ENCODE measurements around the gene HMGXB3. TPM values are rescaled to one million over a fixed set of nuclear protein-coding genes. Genes with fewer than 3 reads are reported as not detected.
A peak's percentile ranks its signal among the peaks of the same experiment; 100 is the strongest.

The HMGXB3 gene
- total and polyA plus RNA-seq, 11 donors, result 10.7 to 25.9 (median 17.5) TPM

GRCh38 chr5:150063638-150064037, 63.1 kb downstream of the HMGXB3 start:
- Histone ChIP-seq H3K9me3 (no peaks in the 10 kb centered on the region), H3K36me3 (peaks cover 0 to 51% (median 0%) of the 10 kb centered on the region in 9 donors), H3K4me3 (no peak overlapping the region), H3K27me3 (no peaks in the 10 kb centered on the region), H3K4me1 (peaks cover 0 to 72% (median 0%) of the 10 kb centered on the region in 12 donors), H3K27ac (peak overlapping the region in 1 of 12 donors; percentile 81)
- no peak for TF ChIP-seq POLR2A (IDR thresholded peaks at IDR 0.05)
- no peak for TF ChIP-seq CTCF (IDR thresholded peaks at IDR 0.05)
- WGBS, 4 donors, result 82 to 91% (median 85%) methylated on average over 5 of the region's 5 CpGs
- DNase-seq, result no peak
- no peak for ATAC-seq
- intact Hi-C loops (cut with DNase I), result no loop called here

GRCh38 chr5:150064681-150065220, 64.2 kb downstream of the HMGXB3 start:
- ATAC-seq (no peak), DNase-seq (no peak)
- peaks cover 0 to 70% (median 0%) of the 10 kb centered on the region in 12 donors for H3K4me1 ChIP-seq

GRCh38 chr5:150065346-150065745, 64.8 kb downstream of the HMGXB3 start:
- H3K27ac ChIP-seq, result peak overlapping the region in 5 of 12 donors; percentile 42 to 81 (median 46)
- intact Hi-C loops (cut with DNase I), result no loop called here
- DNase-seq (peak; percentile 46 to 78 (median 61)), ATAC-seq (peak; percentile 57 to 69 (median 64))
- H3K4me1 ChIP-seq, result peaks cover 0 to 69% (median 0%) of the 10 kb centered on the region in 12 donors
- TF ChIP-seq CTCF (IDR thresholded peaks at IDR 0.05) (no peak), POLR2A (IDR thresholded peaks at IDR 0.05) (no peak)
- H3K4me3 ChIP-seq, result no peak overlapping the region
- WGBS, 4 donors, result 71 to 94% (median 79%) methylated on average over 2 to 6 of the region's 6 CpGs
- no peaks in the 10 kb centered on the region for H3K9me3 ChIP-seq
- peaks cover 0 to 60% (median 0%) of the 10 kb centered on the region in 9 donors for H3K36me3 ChIP-seq
- H3K27me3 ChIP-seq, result no peaks in the 10 kb centered on the region

More at GRCh38 chr5:150064681-150065220, 64.2 kb downstream of the HMGXB3 start:
- H3K9me3 ChIP-seq, result no peaks in the 10 kb centered on the region
- H3K27me3 ChIP-seq, result no peaks in the 10 kb centered on the region
- H3K27ac ChIP-seq, result peak overlapping the region in 4 of 12 donors; percentile 42 to 81 (median 46)
- intact Hi-C loops (cut with DNase I), result no loop called here
- peaks cover 0 to 60% (median 0%) of the 10 kb centered on the region in 9 donors for H3K36me3 ChIP-seq
- no peak overlapping the region for H3K4me3 ChIP-seq
- no peak for TF ChIP-seq CTCF (IDR thresholded peaks at IDR 0.05)
- no peak for TF ChIP-seq POLR2A (IDR thresholded peaks at IDR 0.05)
- 87 to 91% (median 90%) methylated on average over 4 to 7 of the region's 7 CpGs for WGBS, 4 donors

- TF ChIP-seq POLR2A (IDR thresholded peaks at IDR 0.05), result no peak
- no peak for TF ChIP-seq CTCF (IDR thresholded peaks at IDR 0.05)
- ATAC-seq, result peak; percentile 11 to 59 (median 52)
- no peaks in the 10 kb centered on the region for H3K9me3 ChIP-seq
- H3K36me3 ChIP-seq, result peaks cover 0 to 60% (median 0%) of the 10 kb centered on the region in 9 donors
- intact Hi-C loops (cut with DNase I), result no loop called here
- peak overlapping the region in 4 of 12 donors; percentile 42 to 81 (median 48) for H3K27ac ChIP-seq
- peak in 4 of 5 donors; percentile 42 to 67 (median 54) for DNase-seq
- H3K27me3 ChIP-seq, result no peaks in the 10 kb centered on the region
- no peak overlapping the region for H3K4me3 ChIP-seq
- peaks cover 0 to 69% (median 0%) of the 10 kb centered on the region in 12 donors for H3K4me1 ChIP-seq
- WGBS, 4 donors, result 66 to 82% (median 70%) methylated on average over 8 to 10 of the region's 10 CpGs
Measured at GRCh38 chr5:150065886-150066285, 65.3 kb downstream of the HMGXB3 start.

All from heart left ventricle (tissue), 16 donors.